GM20000 (cell line): ENCODE measurements around the gene PTPRE.

Experiments
- DNase-seq: peaks from one replicate; pipeline ENCODE4 v3.0.0; 2012; ENCODE audit warnings: low spot score
- TF ChIP-seq, protein P1 (sequence below): IDR thresholded peaks from 2 replicates; pipeline ENCODE4 v1.5.1; 2012; ENCODE audit warnings: mild to moderate bottlenecking, control low read depth; ENCODE audit errors: extremely low read depth, missing control alignments

Gene PTPRE

GRCh38 chr10:128070721-128071416 lies 164.0 kb downstream of the PTPRE start:
- DNase-seq, result no peak
- TF ChIP-seq, protein P1, sequence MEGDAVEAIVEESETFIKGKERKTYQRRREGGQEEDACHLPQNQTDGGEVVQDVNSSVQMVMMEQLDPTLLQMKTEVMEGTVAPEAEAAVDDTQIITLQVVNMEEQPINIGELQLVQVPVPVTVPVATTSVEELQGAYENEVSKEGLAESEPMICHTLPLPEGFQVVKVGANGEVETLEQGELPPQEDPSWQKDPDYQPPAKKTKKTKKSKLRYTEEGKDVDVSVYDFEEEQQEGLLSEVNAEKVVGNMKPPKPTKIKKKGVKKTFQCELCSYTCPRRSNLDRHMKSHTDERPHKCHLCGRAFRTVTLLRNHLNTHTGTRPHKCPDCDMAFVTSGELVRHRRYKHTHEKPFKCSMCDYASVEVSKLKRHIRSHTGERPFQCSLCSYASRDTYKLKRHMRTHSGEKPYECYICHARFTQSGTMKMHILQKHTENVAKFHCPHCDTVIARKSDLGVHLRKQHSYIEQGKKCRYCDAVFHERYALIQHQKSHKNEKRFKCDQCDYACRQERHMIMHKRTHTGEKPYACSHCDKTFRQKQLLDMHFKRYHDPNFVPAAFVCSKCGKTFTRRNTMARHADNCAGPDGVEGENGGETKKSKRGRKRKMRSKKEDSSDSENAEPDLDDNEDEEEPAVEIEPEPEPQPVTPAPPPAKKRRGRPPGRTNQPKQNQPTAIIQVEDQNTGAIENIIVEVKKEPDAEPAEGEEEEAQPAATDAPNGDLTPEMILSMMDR, result no peak

DNA sequence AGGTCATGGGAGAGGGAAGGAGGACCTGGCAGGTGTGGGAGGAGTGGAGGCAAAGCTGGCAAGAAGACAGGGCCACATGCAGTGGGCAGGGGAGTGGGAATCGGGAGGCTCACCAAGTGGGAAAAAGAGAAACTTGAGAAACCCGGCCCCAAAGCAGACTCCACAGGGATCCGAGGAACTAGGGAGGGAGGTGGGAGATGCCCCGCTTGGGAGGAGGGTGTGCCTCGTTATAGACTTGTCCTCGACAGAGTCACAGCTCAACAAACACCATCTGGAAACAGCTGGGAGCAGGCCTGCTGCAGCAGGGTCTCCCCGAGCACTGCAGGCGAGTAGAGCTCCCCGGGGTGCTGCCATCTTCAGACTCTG lies 164.5 kb downstream of the PTPRE start:
- TF ChIP-seq, protein P1, result no peak

GRCh38 chr10:128072046-128072445 lies 165.1 kb downstream of the PTPRE start:
- TF ChIP-seq, protein P1, result no peak
- no peak for DNase-seq

More for the DNA sequence above, 164.5 kb downstream of the PTPRE start:
- no peak for DNase-seq

GRCh38 chr10:128072941-128073645 lies 166.2 kb downstream of the PTPRE start:
- TF ChIP-seq, protein P1, result no peak
- no peak for DNase-seq

DNA sequence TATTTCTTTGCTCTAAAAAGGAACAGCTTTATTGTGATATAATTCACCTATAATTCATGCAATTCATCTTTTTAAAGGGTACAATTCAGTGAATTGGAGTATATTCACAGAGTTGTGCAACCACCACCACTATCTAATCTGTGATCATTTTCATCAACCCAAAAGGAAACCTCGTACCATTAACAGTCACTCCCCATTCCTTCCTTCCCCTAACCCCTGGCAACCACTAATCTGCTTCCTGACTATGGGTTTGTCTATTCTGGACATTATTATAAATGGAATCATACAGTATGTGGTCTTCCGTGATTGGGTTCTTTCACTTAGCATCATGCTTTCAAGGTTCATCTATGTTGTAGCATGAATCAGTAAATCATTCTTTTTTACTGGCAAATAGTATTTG lies 167.0 kb downstream of the PTPRE start:
- DNase-seq, result no peak
- TF ChIP-seq, protein P1, result no peak

DNA sequence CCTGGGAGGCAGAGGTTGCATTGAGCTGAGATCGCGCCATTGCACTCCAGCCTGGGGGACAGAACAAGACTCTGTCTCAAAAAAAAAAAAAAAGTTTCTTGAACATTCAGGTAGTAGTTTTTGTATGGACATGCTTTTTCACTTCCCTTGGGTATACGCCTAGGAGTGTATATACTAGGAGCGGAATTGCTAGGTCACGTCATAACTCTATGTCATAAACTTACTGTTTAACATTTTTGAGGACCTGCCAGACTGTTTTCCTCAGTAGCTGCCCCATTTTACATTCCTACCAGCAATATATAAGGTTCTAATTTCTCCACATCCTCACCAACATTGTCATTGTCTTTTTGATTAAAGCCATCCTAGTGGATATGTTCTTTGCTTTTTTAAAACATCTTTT lies 167.7 kb downstream of the PTPRE start:
- TF ChIP-seq, protein P1, result no peak
- no peak for DNase-seq

DNA sequence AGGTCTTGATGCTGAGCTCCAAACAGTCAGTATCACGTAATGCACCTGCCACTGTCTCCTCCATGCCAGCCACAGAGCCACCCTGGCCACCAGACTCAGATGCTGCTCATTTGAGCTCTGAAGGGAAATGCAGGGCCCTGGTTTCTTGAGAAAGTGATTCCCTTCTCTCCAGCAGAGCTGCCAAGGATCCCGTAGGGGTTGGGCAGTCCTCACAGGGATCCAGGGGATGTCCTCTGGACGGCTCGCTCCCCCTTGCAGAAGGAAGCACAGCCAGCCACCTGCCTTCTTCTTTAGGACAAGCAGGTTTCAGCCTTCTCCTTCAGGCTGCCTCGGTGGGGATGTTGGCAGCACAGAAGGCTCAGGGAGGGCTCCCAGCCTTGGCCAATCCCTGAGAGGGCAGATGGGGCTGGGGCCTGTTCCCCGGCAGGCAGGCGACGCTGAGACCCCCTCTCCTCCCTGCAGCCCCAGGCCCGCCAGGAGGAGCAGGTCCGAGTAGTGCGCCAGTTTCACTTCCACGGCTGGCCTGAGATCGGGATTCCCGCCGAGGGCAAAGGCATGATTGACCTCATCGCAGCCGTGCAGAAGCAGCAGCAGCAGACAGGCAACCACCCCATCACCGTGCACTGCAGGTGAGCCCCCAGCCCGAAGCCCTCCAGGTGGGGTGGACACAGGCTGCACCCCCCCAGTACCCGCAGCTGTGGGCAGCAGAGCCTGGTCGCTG lies 170.4 kb downstream of the PTPRE start:
- TF ChIP-seq, protein P1, result no peak
- DNase-seq, result no peak
